D721Med (cell line): ENCODE measurements around the gene MCF2L.

Source experiments
- DNase-seq: peaks from one replicate; pipeline ENCODE4 v3.0.0; 2011; ENCODE audit warnings: low spot score; ENCODE audit not compliant: insufficient read length
- FAIRE-seq: peaks from 2 replicates; lab custom pipeline; 2011; peaks lifted over from hg19 to GRCh38; lab: Jason Lieb, UNC
- TF ChIP-seq, protein P1 (sequence below): IDR thresholded peaks from 2 replicates; pipeline ENCODE4 v1.5.1; 2012; ENCODE audit warnings: mild to moderate bottlenecking, control low read depth; ENCODE audit not compliant: insufficient read depth; ENCODE audit errors: missing control alignments

The MCF2L gene

DNA sequence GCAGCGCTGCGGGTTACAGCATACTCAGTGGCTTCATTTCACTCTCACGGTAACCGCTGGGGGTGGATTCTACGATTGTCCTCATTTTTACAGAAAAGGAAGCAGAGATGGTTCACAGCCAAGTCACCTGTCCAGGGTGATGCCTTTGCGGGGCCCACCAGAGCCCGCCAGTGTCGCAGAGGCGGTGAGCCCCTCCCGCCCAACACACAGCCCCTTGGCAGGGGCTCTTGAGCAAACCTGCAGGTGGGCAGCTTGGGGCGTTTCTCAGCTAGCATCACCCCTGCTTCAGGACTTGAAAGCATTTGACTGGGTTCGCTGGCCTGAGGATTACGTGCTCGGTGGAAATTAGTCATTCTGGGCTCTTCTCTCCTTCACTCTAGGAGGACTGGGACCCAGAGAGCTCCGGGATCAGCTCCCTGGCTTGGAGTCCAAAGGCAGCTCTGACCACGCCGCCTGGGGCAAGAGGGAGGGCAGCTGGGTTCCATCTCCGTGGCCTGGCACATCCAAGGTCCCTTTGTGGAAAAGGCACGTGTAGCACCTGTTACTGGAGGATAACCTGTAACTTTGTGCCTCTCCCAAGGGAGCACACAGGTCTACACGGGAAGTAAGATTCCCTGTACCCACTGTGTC lies 74.1 kb downstream of the MCF2L start:
- DNase-seq, result no peak
- no peak for FAIRE-seq
- TF ChIP-seq, protein P1, sequence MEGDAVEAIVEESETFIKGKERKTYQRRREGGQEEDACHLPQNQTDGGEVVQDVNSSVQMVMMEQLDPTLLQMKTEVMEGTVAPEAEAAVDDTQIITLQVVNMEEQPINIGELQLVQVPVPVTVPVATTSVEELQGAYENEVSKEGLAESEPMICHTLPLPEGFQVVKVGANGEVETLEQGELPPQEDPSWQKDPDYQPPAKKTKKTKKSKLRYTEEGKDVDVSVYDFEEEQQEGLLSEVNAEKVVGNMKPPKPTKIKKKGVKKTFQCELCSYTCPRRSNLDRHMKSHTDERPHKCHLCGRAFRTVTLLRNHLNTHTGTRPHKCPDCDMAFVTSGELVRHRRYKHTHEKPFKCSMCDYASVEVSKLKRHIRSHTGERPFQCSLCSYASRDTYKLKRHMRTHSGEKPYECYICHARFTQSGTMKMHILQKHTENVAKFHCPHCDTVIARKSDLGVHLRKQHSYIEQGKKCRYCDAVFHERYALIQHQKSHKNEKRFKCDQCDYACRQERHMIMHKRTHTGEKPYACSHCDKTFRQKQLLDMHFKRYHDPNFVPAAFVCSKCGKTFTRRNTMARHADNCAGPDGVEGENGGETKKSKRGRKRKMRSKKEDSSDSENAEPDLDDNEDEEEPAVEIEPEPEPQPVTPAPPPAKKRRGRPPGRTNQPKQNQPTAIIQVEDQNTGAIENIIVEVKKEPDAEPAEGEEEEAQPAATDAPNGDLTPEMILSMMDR, result no peak

DNA sequence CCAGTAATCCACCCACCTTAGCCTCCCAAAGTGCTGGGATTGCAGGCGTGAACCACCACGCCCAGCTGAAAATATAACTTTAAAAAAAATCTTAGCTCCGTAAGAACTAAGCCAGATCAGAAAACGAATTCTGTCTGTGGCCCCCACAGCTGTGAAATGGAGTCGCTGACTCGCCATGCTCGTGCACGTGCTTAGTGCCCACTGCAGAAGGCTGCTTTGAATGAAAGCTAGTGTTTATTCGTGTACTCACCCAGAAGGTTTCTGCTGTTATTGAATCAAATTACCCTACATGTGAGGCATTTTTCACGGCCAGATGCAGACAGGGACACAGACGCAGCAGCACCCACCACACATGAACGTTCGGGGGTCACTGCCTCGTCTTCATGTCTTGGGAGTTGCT lies 74.9 kb downstream of the MCF2L start:
- DNase-seq, result no peak
- FAIRE-seq, result no peak
- TF ChIP-seq, protein P1, result no peak

DNA sequence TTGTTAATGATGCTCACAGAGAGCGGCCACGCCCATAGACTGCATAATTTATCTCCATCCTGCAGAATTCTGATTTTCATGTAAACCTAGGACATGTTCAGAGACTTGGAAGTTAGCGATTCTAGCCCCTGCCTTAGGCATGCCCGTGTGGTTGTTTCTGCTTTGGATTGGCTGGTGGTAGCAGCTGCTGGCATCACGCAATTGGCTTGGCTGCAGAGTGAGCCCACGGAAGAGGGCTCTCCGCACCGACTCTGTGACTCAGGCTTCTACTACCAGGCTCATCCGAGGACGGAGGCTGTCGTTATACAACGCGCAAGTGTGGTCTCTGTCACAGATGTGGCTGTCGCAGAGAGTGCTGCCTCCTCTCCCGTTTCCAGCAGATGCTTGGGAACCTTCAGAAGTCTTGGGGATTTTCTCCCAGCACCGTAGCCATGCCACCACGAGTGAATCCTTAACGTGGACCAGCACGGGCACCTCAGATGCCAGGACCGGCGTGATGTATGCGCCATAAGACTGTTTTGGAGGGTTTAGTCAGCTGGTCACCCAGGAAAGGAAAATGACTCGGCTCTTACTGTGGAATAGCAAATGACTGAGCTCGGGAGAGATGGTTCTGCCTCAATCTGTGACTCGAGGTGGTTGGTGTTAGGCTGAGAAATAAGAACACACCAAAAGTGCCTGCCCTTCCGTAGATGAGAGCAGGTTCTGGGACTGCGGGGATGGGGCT lies 75.5 kb downstream of the MCF2L start:
- FAIRE-seq, result no peak
- TF ChIP-seq, protein P1, result no peak
- no peak for DNase-seq

DNA sequence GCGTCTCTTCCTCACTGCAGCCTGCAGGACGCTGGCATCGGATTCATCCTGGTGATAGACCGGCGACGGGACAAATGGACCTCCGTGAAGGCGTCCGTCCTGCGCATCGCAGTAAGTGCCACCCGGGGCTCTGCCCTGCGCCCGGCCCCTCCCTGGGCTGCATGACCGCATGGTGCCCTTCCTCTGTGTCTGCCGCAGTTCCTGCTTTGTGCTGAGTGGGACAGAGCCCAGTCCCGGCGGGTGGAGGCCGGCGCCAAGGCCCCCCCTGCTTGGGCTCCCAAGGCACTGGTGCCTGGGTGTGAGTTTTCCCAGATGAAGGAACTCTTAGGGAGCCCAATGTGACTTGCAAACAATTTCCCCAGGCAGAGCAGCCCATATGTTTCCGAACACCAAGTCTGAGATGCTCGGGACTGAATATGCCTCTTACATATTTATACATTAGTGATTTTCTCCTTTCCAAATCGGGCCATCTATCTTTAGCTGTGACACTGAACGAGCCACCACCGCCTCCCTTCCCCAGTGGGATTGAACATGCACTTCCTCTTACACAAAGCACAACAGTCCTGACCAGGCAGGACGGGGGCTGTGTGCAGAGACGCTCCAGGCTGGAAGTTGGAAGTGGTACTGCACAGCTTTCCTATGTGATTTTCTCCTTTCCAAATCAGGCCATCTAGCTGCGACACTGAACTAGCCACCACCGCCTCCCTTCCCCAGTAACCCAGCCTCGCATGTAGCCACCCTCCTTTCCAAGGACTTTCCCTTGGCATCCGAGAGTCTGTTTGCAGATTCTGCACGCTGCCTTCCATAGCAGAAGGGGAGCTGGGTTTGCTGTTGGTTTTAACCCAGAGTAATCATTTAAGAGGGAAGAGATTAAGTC lies 76.5 kb downstream of the MCF2L start:
- TF ChIP-seq, protein P1, result no peak
- no peak for DNase-seq
- FAIRE-seq, result no peak

DNA sequence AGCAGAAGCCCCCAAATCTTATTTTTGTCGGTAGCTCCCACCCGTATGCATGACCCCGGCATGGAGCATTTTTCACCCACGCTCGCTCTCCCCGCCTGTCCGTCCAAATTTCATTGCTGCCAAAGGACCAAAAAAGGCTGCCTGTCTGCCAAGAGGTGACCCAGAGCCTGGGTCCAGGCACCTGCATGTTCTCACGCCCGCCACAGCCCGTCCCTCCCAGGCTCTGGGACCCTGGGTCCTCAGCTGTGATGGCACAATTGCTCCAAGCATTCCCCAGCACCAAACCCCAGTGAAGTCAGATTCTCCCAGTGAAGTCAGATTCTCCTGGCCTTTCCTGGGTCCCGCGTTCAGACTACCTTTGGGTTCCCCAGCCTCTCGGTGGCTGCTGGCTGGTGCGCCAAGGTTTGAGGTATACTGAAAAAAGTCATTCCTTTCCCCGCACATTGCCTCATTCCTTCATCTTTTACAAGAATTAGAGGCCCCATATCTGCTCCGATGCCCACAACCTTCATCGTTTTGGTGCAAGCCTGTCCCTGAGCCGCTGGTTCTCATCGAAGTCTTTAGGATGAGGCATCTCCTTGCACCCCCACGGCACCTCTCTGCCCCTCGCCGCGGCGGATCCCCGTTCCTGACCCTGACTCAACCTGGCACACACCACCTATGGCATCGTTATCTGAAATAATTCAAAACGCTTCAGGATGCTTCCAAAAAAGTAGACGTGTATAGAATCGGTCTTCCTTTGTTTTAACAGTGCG lies 77.3 kb downstream of the MCF2L start:
- FAIRE-seq, result no peak
- TF ChIP-seq, protein P1, result no peak
- DNase-seq, result no peak

DNA sequence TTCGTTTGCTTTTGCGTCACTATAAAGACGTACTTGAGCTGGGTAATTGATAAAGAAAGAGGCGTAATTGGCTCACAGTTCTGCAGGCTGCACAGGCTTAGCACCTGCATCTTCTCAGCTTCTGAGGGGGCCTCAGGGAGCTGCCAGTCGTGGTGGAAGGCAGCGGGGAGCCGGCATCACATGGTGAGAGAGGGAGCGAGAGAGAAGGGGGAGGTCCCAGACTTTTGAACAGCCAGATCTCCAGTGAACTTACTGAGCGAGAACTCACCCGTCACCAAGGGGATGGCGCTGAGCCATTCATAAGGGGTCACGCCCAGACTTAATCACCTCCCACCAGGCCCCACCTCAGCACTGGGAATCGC lies 77.8 kb downstream of the MCF2L start:
- TF ChIP-seq, protein P1, result no peak
- DNase-seq (no peak), FAIRE-seq (no peak)
